HUES64 (cell line): Measurements from ENCODE around the gene RNASEH1.

Experiments used
- H3K27ac ChIP-seq: 2 replicates; pipeline ENCODE4 v1.7.0; 2013; ENCODE audit warnings: low read depth, low read length, inconsistent platforms
- H3K27me3 ChIP-seq: 2 replicates; pipeline ENCODE4 v1.6.1; 2013; ENCODE audit warnings: mild to moderate bottlenecking, low read length; ENCODE audit not compliant: insufficient read depth
- H3K36me3 ChIP-seq: 2 replicates; pipeline ENCODE4 v1.6.1; 2013; ENCODE audit warnings: mild to moderate bottlenecking, low read length; ENCODE audit not compliant: insufficient read depth
- H3K4me1 ChIP-seq: 2 replicates; pipeline ENCODE4 v1.6.1; 2013; ENCODE audit warnings: mild to moderate bottlenecking, low read length, moderate library complexity; ENCODE audit not compliant: insufficient read depth
- H3K4me3 ChIP-seq: 2 replicates; pipeline ENCODE4 v1.5.1; 2013; ENCODE audit warnings: mild to moderate bottlenecking, low read length, moderate library complexity
- H3K9ac ChIP-seq: 2 replicates; pipeline ENCODE4 v1.6.1; 2013; ENCODE audit warnings: mild to moderate bottlenecking, low read depth, low read length
- H3K9me3 ChIP-seq: 2 replicates; pipeline ENCODE4 v1.6.1; 2013; ENCODE audit warnings: low read depth, low read length; ENCODE audit not compliant: insufficient read depth
- WGBS: fragments of 150-250, 120-280 bp; methylation state at CpG from one replicate; pipeline ENCODE4 v1.1.7; 2013; ENCODE audit warnings: missing lambda C conversion rate; 5-methylcytosine and 5-hydroxymethylcytosine counted together

Gene RNASEH1

DNA sequence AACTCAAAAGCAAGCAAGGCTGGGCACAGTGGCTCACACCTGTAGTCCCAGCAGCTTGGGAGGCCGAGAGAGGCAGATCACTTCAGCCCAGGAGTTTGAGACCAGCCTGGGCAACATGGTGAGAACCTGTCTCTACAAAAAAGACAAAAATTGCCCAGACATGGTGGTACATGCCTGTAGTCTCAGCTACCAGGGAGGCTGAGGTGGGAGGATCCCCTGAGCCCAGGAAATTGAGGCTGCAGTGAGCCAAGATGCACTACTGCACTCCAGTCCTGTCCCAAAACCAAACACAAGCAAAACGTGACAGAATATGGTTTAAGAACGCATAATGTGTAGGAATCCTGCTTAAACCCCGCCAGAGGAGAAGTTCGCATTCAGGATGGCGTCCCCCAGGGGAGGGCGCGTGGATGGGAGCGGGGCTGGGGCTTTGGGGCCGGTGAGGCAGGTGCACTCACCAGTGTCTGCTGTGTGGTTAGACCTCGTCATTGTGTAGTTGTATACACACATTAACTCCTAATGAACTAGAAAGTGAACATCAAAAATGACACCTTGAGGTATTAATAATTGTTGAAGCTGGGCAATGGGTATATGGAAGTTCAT, 42.2 kb upstream of the RNASEH1 start:
- no peaks in the 10 kb centered on the region for H3K27me3 ChIP-seq

DNA sequence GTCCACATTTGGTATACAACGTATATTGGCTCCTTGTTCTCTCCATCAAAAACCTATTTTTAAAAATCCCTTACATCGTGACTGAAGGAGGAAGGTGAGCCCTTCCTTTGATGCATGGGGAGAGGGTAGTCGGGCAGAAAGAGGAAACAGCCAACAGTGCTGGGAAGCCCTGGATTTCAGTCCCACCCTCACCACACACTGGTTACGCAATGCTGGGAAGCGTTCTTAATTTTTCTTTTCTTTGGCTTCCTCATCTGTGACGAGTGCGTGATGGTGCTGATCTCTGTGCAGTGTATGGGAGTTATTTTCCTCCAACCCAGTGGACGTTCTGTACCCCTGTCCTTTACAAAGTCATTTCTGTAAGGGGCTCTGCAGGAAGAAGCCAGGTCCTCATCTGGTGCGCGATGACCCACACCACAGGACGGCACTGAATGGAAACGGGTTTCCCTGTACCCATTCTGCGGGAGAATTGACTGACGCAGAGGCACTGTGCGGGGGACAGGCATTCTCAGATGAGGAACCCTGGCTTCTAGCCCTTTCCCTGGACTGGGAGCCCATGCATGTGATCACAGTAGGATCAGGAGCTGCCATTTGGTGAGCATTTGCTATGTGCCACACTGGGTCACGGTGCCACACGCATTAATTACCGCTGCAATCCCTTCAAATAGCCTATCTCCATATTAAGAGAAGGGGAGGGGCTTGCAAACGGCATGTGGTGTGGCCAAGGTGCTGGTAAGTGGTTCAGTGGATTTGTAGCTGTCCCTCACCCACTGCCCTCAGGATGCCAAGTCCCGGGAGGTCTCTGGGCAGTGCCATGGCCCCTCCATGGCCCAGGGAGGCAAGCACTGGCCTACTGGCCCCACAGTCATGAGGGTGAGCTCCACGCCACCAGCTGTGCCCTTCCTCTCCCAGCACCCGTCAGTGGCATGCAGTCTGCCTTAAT, 41.0 kb upstream of the RNASEH1 start:
- Histone ChIP-seq H3K4me3 (no peak overlapping the region), H3K27ac (no peak overlapping the region), H3K9ac (no peak overlapping the region), H3K9me3 (no peaks in the 10 kb centered on the region), H3K36me3 (no peaks in the 10 kb centered on the region), H3K4me1 (no peaks in the 10 kb centered on the region), H3K27me3 (no peaks in the 10 kb centered on the region)
- WGBS: 95% methylated on average over 20 of the region's 22 CpGs

More for the DNA sequence above, 42.2 kb upstream of the RNASEH1 start:
- H3K27ac ChIP-seq: no peak overlapping the region
- H3K9ac ChIP-seq: no peak overlapping the region
- H3K4me1 ChIP-seq: no peaks in the 10 kb centered on the region
- H3K36me3 ChIP-seq: no peaks in the 10 kb centered on the region
- H3K9me3 ChIP-seq: no peaks in the 10 kb centered on the region
- no peak overlapping the region for H3K4me3 ChIP-seq
- WGBS: 92% methylated on average over 10 of the region's 11 CpGs

DNA sequence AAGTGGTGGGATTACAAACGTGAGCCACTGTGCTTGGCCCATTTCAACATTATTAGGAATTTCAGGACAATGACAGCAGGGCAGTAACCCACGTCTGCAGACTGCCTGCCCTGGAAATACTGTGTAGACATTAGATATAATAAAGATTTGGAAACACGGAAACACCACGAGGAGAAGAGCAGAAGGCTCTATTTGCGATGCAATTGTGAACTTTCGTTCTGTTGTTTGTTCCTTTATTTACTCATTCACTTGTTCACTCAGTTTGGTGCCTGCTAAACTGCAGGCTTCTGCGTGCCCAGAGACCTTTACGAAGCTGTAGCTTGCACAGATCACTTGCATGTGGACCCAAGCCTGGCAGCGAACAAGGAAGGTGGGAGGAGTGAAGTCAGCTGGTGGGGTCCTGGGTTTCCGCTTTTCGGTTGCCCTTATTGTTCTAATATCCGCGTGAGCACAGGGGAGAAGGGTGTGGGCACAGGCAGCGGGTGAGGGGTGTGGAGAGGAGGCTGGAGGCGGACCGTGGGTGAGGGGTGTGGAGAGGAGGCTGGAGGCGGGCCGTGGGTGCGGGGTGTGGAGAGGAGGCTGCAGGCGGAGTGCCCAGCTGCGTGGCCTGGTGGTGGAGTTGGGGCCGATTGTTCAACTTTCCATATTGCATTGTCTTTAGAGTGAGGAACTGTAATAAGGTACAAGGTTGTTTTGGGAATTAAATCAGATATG, 40.2 kb upstream of the RNASEH1 start:
- Histone ChIP-seq H3K4me3 (no peak overlapping the region), H3K36me3 (no peaks in the 10 kb centered on the region), H3K9me3 (no peaks in the 10 kb centered on the region), H3K9ac (no peak overlapping the region), H3K27ac (no peak overlapping the region), H3K27me3 (no peaks in the 10 kb centered on the region), H3K4me1 (no peaks in the 10 kb centered on the region)
- WGBS: 92% methylated on average over 22 of the region's 22 CpGs

DNA sequence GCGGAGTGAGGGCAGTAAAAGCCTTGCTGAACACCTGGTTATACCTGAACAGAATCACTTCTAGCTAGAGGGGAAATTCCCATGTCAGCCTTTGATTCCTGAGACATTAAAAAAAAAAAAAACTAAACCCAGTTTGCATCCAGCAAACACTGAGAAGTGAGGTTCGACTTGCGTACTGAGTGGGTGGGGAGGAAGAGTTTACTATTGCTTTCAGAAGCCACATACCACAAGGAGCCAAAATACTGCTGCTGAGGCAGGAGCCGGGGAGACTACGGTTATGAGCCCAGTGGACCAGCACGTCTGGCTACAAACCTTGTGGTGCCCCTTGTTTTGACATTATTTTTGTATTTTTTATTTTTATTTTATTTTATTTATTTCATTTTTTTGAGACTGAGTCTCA, 39.4 kb upstream of the RNASEH1 start:
- no peak overlapping the region for H3K27ac ChIP-seq
- no peaks in the 10 kb centered on the region for H3K9me3 ChIP-seq
- H3K4me1 ChIP-seq: no peaks in the 10 kb centered on the region
- no peak overlapping the region for H3K4me3 ChIP-seq
- H3K9ac ChIP-seq: no peak overlapping the region
- no peaks in the 10 kb centered on the region for H3K36me3 ChIP-seq
- H3K27me3 ChIP-seq: no peaks in the 10 kb centered on the region
- 100% methylated on average over 4 of the region's 6 CpGs for WGBS

DNA sequence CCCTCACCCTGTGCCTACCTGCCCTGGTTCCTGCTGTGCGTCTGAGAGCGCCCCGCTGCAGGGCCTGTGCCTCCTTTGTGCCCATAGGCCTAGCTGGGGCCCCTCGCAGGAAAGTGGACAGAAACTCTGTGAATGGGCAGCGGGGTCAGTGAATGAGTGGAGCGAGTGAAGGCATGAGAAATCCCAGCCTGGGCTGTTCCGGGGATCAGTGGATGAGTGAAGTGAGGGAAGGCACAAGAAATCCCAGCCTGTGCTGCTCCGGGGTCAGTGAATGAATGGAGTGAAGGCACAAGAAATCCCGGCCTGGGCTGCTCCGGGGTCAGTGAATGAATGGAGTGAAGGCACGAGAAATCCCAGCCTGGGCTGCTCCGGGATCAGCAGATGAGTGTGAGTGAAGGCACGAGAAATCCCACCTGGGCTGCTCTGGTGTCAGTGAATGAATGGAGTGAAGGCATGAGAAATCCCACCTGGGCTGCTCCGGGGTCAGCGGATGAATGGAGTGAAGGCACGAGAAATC, 38.8 kb upstream of the RNASEH1 start:
- Histone ChIP-seq H3K4me3 (no peak overlapping the region), H3K4me1 (no peaks in the 10 kb centered on the region), H3K9me3 (no peaks in the 10 kb centered on the region), H3K27ac (no peak overlapping the region), H3K27me3 (no peaks in the 10 kb centered on the region), H3K9ac (no peak overlapping the region), H3K36me3 (no peaks in the 10 kb centered on the region)
- WGBS: 93% methylated on average over 16 of the region's 16 CpGs

DNA sequence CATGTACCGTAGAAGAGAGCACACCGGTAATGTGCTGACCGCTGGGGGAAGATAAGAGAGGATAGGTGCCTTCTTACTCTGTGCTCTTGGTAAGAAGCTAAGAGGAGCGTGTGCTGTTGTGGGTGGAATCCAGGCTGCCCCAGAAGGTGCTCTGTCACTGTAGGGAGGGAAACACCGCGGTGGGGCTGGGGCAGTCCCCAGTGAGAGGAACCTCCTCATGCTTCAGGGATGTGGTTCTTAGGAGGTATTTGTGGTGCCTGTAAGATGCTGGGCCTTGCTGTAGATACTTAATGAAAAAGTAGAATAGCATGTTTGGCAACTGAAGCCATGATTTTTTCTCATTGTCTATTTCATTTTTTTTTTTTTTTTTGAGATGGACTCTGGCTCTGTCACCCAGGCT, 37.9 kb upstream of the RNASEH1 start:
- Histone ChIP-seq H3K9ac (no peak overlapping the region), H3K27ac (no peak overlapping the region), H3K36me3 (no peaks in the 10 kb centered on the region), H3K4me3 (no peak overlapping the region), H3K27me3 (no peaks in the 10 kb centered on the region), H3K4me1 (no peaks in the 10 kb centered on the region), H3K9me3 (no peaks in the 10 kb centered on the region)
- 93% methylated on average over 6 of the region's 6 CpGs for WGBS

DNA sequence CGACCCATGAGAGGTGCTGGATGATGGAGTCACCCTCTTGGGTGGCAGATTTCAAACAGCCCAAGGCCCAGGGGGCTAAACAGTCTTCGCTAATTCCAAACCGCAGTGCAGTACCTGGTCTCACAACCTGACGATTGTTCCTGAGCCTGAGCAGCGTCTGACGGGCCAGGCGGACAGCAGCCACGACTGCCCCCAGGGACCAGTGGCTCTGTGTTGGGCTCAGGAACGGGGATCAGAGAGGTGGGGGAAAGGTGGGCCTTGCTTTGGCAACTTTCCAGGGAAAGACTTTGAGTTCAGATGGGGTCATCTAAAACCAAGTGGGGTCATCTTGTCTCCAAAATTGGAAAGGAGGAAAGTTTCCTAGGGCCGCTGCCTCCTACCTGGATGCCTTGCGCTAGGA, 37.3 kb upstream of the RNASEH1 start:
- WGBS: 94% methylated on average over 11 of the region's 11 CpGs
- Histone ChIP-seq H3K36me3 (no peaks in the 10 kb centered on the region), H3K4me1 (no peaks in the 10 kb centered on the region)

DNA sequence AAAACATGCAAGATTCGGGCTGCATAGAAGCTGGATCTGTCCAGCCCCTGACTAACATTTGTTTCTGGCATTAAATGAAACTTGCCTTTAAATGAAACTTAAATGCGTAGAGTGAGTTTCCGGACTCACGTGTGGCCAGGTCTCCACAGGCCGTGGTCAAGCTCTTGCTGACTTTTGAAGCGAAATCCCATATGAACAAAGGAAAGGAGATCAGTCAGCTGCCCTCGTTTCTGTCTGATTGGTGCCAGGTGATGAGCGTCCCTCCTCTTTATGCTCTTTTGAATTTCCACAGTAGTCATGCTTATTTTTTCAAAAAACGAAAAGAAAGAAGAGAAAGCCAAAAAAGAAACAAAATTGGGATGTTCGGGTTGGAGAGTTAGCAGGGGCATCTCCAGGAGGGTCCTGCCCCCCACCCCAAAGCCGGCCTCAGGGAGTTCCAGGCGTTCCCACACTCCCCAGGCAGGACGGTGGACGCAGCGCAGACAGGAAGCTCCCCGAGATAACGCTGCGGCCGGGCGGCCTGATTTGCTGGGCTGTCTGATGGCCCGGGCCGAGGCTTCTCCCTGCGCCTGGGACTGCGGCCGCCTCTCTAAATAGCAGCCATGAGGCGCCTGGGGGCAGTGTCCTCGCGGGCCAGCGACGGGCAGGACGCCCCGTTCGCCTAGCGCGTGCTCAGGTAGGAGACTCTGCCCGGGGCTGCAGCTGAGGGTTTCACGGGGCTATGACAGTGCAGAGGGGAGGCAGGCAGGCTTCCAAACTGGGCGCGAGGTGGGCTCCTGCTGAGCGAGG, 36.6 kb upstream of the RNASEH1 start, which contains the start of gene COLEC11:
Gene COLEC11 (plus strand): TSS at position 620 of the 789 bp plus-strand sequence. CDS start 9,229 bp downstream, outside the sequence.
- H3K9ac ChIP-seq: no peak within 1 kb of the TSS; the same call in 1 of the 2 replicates
- WGBS: 91% methylated on average over 40 of the region's 40 CpGs
- no peak within 1 kb of the TSS for H3K4me3 ChIP-seq

More for the DNA sequence above, 37.3 kb upstream of the RNASEH1 start:
- H3K4me3 ChIP-seq: no peak overlapping the region
- H3K27me3 ChIP-seq: no peaks in the 10 kb centered on the region
- no peak overlapping the region for H3K9ac ChIP-seq
- H3K27ac ChIP-seq: no peak overlapping the region
- no peaks in the 10 kb centered on the region for H3K9me3 ChIP-seq

DNA sequence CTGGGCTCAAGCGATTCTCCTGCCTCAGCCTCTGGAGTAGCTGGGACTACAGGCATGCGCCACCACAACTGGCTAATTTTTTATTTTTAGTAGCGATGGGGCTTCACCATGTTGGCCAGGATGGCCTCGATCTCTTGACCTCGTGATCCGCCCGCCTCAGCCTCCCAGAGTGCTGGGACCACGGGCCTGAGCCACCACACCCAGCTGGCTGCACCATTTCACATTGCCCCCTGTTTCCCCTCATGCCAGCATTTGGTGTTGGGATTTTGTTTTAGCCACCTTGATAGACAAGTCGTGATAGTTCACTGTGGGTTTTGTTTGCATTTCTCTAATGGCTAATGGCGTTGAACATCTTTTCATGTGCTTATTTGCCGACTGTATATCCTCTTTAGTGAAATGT, 31.0 kb upstream of the RNASEH1 start:
- 94% methylated on average over 11 of the region's 11 CpGs for WGBS
- Histone ChIP-seq H3K4me1 (no peaks in the 10 kb centered on the region), H3K4me3 (no peak overlapping the region), H3K9me3 (no peaks in the 10 kb centered on the region), H3K9ac (no peak overlapping the region), H3K36me3 (peaks cover 10% of the 10 kb centered on the region; the same call in 1 of the 2 replicates), H3K27me3 (no peaks in the 10 kb centered on the region), H3K27ac (no peak overlapping the region)

More for the DNA sequence above, 36.6 kb upstream of the RNASEH1 start, which contains the start of gene COLEC11:
- no peaks in the 10 kb centered on the region for H3K4me1 ChIP-seq
- H3K9me3 ChIP-seq: no peaks in the 10 kb centered on the region
- no peaks in the 10 kb centered on the region for H3K27me3 ChIP-seq
- no peak within 1 kb of the TSS for H3K27ac ChIP-seq
- no peaks in the 10 kb centered on the region for H3K36me3 ChIP-seq

DNA sequence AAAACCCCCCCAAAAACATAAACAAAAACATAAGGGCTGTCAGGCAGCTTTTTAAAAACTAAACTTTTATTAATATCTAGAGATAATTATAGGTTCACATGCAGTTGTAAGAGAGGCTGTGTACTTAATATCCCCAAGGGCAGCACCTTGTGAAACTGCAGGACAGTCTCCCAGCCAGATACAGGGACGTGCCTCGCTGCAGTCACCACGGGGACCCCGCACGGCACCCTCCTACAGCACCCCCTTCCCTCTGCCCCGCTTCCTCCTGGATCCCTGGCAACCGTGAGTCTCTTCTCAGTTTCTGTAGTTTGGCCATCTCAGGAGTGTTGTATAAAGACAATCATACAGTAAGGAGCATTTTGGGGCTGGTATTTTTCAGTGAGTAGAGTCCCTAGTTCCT, 30.0 kb upstream of the RNASEH1 start:
- Histone ChIP-seq H3K27ac (no peak overlapping the region), H3K4me3 (no peak overlapping the region), H3K9me3 (no peaks in the 10 kb centered on the region), H3K27me3 (no peaks in the 10 kb centered on the region), H3K4me1 (no peaks in the 10 kb centered on the region), H3K9ac (no peak overlapping the region), H3K36me3 (peaks cover 20% of the 10 kb centered on the region)
- 94% methylated on average over 7 of the region's 7 CpGs for WGBS
